GM19023 (cell line): ENCODE measurements around the gene OR4C11.

Source experiments
- ATAC-seq: cut with Tn5 transposase; IDR thresholded peaks from one replicate; pipeline ENCODE4 v1.9.1; 2021; ENCODE audit warnings: mild to moderate bottlenecking, moderate library complexity; ENCODE audit not compliant: unreplicated experiment

The OR4C11 gene

GRCh38 chr11:55607545-55607944 is at the start of gene OR4C11:
OR4C11 (minus strand) TSS chr11:55607645; CDS start chr11:55604373, 3,272 bp downstream.
- no peak for ATAC-seq

- ATAC-seq = no peak
Measured at GRCh38 chr11:55655096-55655495, 47.7 kb upstream of the OR4C11 start.

GRCh38 chr11:55652560-55652959 is 45.1 kb upstream of the OR4C11 start:
- no peak for ATAC-seq

- ATAC-seq = no peak
Measured at GRCh38 chr11:55648027-55648426, 40.6 kb upstream of the OR4C11 start, which contains the start of gene OR4S2. OR4S2 (plus strand) TSS chr11:55648327; CDS start chr11:55650904, 2,577 bp downstream.

GRCh38 chr11:55634813-55635212 is 27.4 kb upstream of the OR4C11 start, which contains the start of gene OR4P4:
OR4P4 (plus strand) TSS chr11:55635113.
- ATAC-seq = no peak

- ATAC-seq = no peak
Measured at GRCh38 chr11:55624531-55624930, 17.1 kb upstream of the OR4C11 start.

GRCh38 chr11:55572548-55572947 is 34.9 kb downstream of the OR4C11 start:
- peak; percentile 78 for ATAC-seq

GRCh38 chr11:55571828-55572227 is 35.6 kb downstream of the OR4C11 start, which contains the start of gene OR4C16:
OR4C16 (plus strand) TSS chr11:55572128; CDS start chr11:55572128, 0 bp downstream.
- no peak for ATAC-seq

- ATAC-seq = no peak
Measured at GRCh38 chr11:55554169-55554568, 53.3 kb downstream of the OR4C11 start, which contains the start of gene OR4C15. OR4C15 (plus strand) TSS chr11:55554469; CDS start chr11:55554469, 0 bp downstream.
